HCT116 (cell line): ENCODE results near the gene CIRBP. TPM values are rescaled to one million over a fixed set of nuclear protein-coding genes. Genes with fewer than 3 reads are reported as not detected.

Experiments used
- ATAC-seq: fragments of 200-7000 bp; cut with Tn5 transposase; 2 replicates; pipeline ENCODE4 v1.9.1; 2020; ENCODE audit warnings: mild to moderate bottlenecking, moderate library complexity
- BruUV-seq: library from RNA; stranded (reverse); fragments of 400-500 nt; replicated peaks from 2 replicates; lab custom pipeline; 2021; lab: Mats Ljungman, UMichigan
- CTCF ChIA-PET: fragments of 300-600 bp; sonication (Branson Sonifier 250); formaldehyde crosslinking; loops from one replicate; lab custom pipeline; 2021; ENCODE audit warnings: antibody characterized with exemption; lab: Charles Lee
- POLR2A ChIA-PET: fragments of 300-600, 350-600 bp; sonication (Branson Sonifier 250); formaldehyde crosslinking; loops from one replicate; lab custom pipeline; 2021; ENCODE audit warnings: antibody characterized with exemption; lab: Charles Lee
- RAD21 ChIA-PET, 2 experiments: fragments of 300-600 bp; sonication (Branson Sonifier 250); formaldehyde crosslinking; loops; one replicate each; lab custom pipeline; 2023; ENCODE audit warnings: low total read pairs in 2 of 2; ENCODE audit not compliant: uncharacterized antibody in 2 of 2, unreplicated experiment in 2 of 2, low non-redundant PET in 1 of 2; lab: Charles Lee
- DNase-seq: peaks from one replicate; pipeline ENCODE4 v3.0.0-alpha.2; 2010; ENCODE audit warnings: low read depth, low spot score
- H2AFZ ChIP-seq: fragments of 200-600 bp; shearing (Covaris generic), sonication (generic); 2 replicates; pipeline ENCODE4 v1.6.1; 2017; ENCODE audit warnings: low read depth, mixed run types, mixed read lengths, antibody characterized with exemption, low read length; ENCODE audit not compliant: poor library complexity, severe bottlenecking
- H3K27ac ChIP-seq: 2 replicates; pipeline ENCODE4 v1.5.1; 2012; ENCODE audit warnings: low read depth, low read length
- H3K27me3 ChIP-seq: fragments of 200-600 bp; sonication (generic); 2 replicates; pipeline ENCODE4 v1.6.1; 2016; ENCODE audit warnings: mixed run types, low read length, mixed read lengths; ENCODE audit not compliant: insufficient read depth
- H3K36me3 ChIP-seq, 2 experiments: fragments of 200-500 bp in 1 of 2; fragments of 200-600 bp in 1 of 2; sonication (Bioruptor generic) in 1 of 2; sonication (generic) in 1 of 2; 2 replicates each; pipeline versions ENCODE4 v1.5.1 to v1.6.1; 2014 to 2016; ENCODE audit warnings: low read length in 2 of 2, inconsistent platforms in 1 of 2, mixed read lengths in 1 of 2, mixed run types in 1 of 2; ENCODE audit not compliant: insufficient read depth in 2 of 2, control insufficient read depth in 1 of 2
- H3K4me1 ChIP-seq, 2 experiments: fragments of 200-600 bp in 1 of 2; sonication (generic) in 1 of 2; 2 replicates each; pipeline versions ENCODE4 v1.5.1 to v1.6.1; 2012 to 2017; ENCODE audit warnings: low read length in 2 of 2, inconsistent platforms in 1 of 2, mild to moderate bottlenecking in 1 of 2, mixed read lengths in 1 of 2, mixed run types in 1 of 2, moderate library complexity in 1 of 2; ENCODE audit not compliant: insufficient read depth in 2 of 2, control insufficient read depth in 1 of 2
- H3K4me2 ChIP-seq: fragments of 200-600 bp; sonication (generic); 2 replicates; pipeline ENCODE4 v1.6.1; 2017; ENCODE audit warnings: mixed run types, low read length, mixed read lengths
- H3K4me3 ChIP-seq, 2 experiments: fragments of 200-600 bp in 1 of 2; sonication (generic) in 1 of 2; replicated peaks in 1 of 2; 2 replicates each; pipeline ENCODE4 v1.5.1; 2011 to 2016; ENCODE audit warnings: low read length in 2 of 2, control low read depth in 1 of 2, low read depth in 1 of 2, mild to moderate bottlenecking in 1 of 2, mixed read lengths in 1 of 2, mixed run types in 1 of 2
- H3K79me2 ChIP-seq: fragments of 200-600 bp; sonication (generic); 2 replicates; pipeline ENCODE4 v1.6.1; 2017; ENCODE audit warnings: mild to moderate bottlenecking, mixed run types, low read length, moderate library complexity, mixed read lengths; ENCODE audit not compliant: insufficient read depth
- H3K9ac ChIP-seq: fragments of 200-600 bp; sonication (generic); 2 replicates; pipeline ENCODE4 v1.6.1; 2016; ENCODE audit warnings: low read length, mixed read lengths
- H3K9me2 ChIP-seq: fragments of 200-600 bp; sonication (generic), shearing (Covaris generic); 2 replicates; pipeline ENCODE4 v1.6.1; 2017; ENCODE audit warnings: mixed run types, mild to moderate bottlenecking, moderate library complexity; ENCODE audit not compliant: insufficient read depth
- H3K9me3 ChIP-seq, 2 experiments: fragments of 200-500 bp in 1 of 2; fragments of 200-600 bp in 1 of 2; sonication (Bioruptor generic) in 1 of 2; sonication (generic) in 1 of 2; 2 replicates each; pipeline ENCODE4 v1.6.1; 2014 to 2017; ENCODE audit warnings: low read length in 2 of 2, mixed read lengths in 2 of 2, inconsistent platforms in 1 of 2, low read depth in 1 of 2, mild to moderate bottlenecking in 1 of 2, mixed run types in 1 of 2, moderate library complexity in 1 of 2; ENCODE audit not compliant: control insufficient read depth in 1 of 2, insufficient read depth in 1 of 2
- H4K20me1 ChIP-seq: fragments of 200-600 bp; sonication (generic), shearing (Covaris generic); 2 replicates; pipeline ENCODE4 v1.6.1; 2017; ENCODE audit warnings: mixed run types, mild to moderate bottlenecking, moderate library complexity; ENCODE audit not compliant: insufficient read depth
- ATF3 ChIP-seq: IDR thresholded peaks from 2 replicates; pipeline ENCODE4 v1.6.1; 2012
- CBX3 ChIP-seq: IDR thresholded peaks from 2 replicates; pipeline ENCODE4 v1.6.1; 2012; ENCODE audit warnings: low read depth
- CEBPB ChIP-seq: IDR thresholded peaks from 2 replicates; pipeline ENCODE4 v1.6.1; 2012; ENCODE audit warnings: low read depth
- ELF1 ChIP-seq: IDR thresholded peaks from 2 replicates; pipeline ENCODE4 v1.6.1; 2012; ENCODE audit warnings: low read depth, borderline replicate concordance
- EZH2phosphoT487 ChIP-seq: fragments of 200-600 bp; IDR thresholded peaks from 2 replicates; pipeline ENCODE4 v1.6.1; 2018; ENCODE audit warnings: antibody characterized with exemption, borderline replicate concordance
- FOSL1 ChIP-seq: IDR thresholded peaks from 2 replicates; pipeline ENCODE4 v1.6.1; 2012; ENCODE audit warnings: low read depth
- JUND ChIP-seq: IDR thresholded peaks from 2 replicates; pipeline ENCODE4 v1.6.1; 2012
- POLR2AphosphoS5 ChIP-seq: IDR thresholded peaks from 2 replicates; pipeline ENCODE4 v1.6.1; 2011; ENCODE audit warnings: mild to moderate bottlenecking, low read depth, low read length, moderate library complexity
- RAD21 ChIP-seq: IDR thresholded peaks from 2 replicates; pipeline ENCODE4 v1.6.1; 2012; ENCODE audit warnings: low read depth, mild to moderate bottlenecking
- REST ChIP-seq: IDR thresholded peaks from 2 replicates; pipeline ENCODE4 v1.6.1; 2012; ENCODE audit warnings: low read depth
- SIN3A ChIP-seq: IDR thresholded peaks from 2 replicates; pipeline ENCODE4 v1.6.1; 2012; ENCODE audit warnings: low read depth
- SP1 ChIP-seq: IDR thresholded peaks from 2 replicates; pipeline ENCODE4 v1.6.1; 2012; ENCODE audit warnings: low read depth
- SRF ChIP-seq: IDR thresholded peaks from 2 replicates; pipeline ENCODE4 v1.6.1; 2012; ENCODE audit warnings: low read depth
- TCF7L2 ChIP-seq: IDR thresholded peaks from 2 replicates; pipeline ENCODE4 v1.7.0; 2011; ENCODE audit warnings: borderline replicate concordance, inconsistent platforms; ENCODE audit not compliant: insufficient read depth, insufficient read length; ENCODE audit errors: extremely low read depth
- ZFX ChIP-seq: fragments of 450-650 bp; IDR thresholded peaks from 2 replicates; pipeline ENCODE4 v1.6.1; 2017
- intact Hi-C: fragments of 100-400 bp; cut with micrococcal nuclease; formaldehyde crosslinking; loops from 2 replicates; pipeline ENCODE4 v1.10.0; 2022
- total RNA-seq: library from RNA; stranded (reverse); gene quantifications from one replicate; pipeline ENCODE4 v1.2.1, GENCODE V29; 2021; ENCODE audit not compliant: unreplicated experiment
- TF ChIP-seq, protein P1 (sequence below), 3 experiments: fragments of 200-600 bp in 1 of 3; sonication (generic) in 1 of 3; IDR thresholded peaks in 2 of 3; conservative IDR thresholded peaks in 1 of 3; 2 replicates each; pipeline ENCODE4 v1.5.1; 2012 to 2017; ENCODE audit warnings: low read depth in 2 of 3, low read length in 2 of 3, antibody characterized with exemption in 1 of 3, borderline replicate concordance in 1 of 3, control low read depth in 1 of 3, mild to moderate bottlenecking in 1 of 3, mixed read lengths in 1 of 3, mixed run types in 1 of 3, moderate library complexity in 1 of 3; ENCODE audit not compliant: insufficient read depth in 1 of 3
- TF ChIP-seq, protein P2 (sequence below): IDR thresholded peaks from 2 replicates; pipeline ENCODE4 v1.6.1; 2011; ENCODE audit warnings: mild to moderate bottlenecking, low read length, moderate library complexity; ENCODE audit not compliant: insufficient replicate concordance; ENCODE audit errors: extremely low read depth

CIRBP gene
- total RNA-seq, 1 experiment from 2014 or later = 276 TPM

DNA sequence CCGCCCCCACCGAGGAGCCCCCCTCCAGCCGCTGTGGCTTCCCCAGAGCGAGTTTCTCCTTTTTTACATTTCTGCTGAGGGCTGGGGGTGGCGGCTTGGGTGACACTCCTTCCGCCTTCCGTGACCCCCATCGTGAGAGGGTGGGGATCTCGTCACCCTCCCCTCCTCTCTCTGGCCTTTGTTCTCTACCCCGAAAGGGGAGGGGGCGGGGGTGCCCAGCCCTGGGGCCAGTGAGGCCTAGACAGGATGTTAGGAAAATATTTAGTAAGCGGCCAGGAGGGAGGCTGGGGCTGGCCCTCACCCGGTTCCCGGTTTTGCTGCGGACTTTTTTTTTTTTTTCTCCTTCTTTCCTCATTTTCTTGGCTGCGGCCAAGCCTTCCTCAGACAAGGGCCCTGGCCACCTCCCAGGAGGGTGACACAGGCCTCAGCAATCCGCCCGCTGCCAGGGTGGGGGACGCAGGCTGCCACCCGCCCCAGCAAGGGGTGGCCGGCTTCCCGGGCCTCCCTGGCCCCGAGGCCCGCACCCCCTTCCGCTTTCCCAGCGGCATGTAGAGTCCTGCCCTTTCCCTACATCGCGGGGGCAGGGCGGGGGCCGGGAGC is 16.8 kb upstream of the CIRBP start:
- Histone ChIP-seq H4K20me1 (peaks cover 3% of the 10 kb centered on the region; the same call in 1 of the 2 replicates), H3K9me3 (no peaks in the 10 kb centered on the region), H3K4me3 (peak overlapping the region; percentile 68 to 74), H3K27ac (peak overlapping the region; percentile 99), H2AFZ (no peak overlapping the region), H3K27me3 (no peaks in the 10 kb centered on the region), H3K36me3 (peaks cover 25 to 48% of the 10 kb centered on the region in 2 experiments), H3K9me2 (no peaks in the 10 kb centered on the region), H3K79me2 (peaks cover 70% of the 10 kb centered on the region), H3K4me2 (peak overlapping the region; percentile 99), H3K9ac (peak overlapping the region; percentile 91), H3K4me1 (peaks cover 21 to 72% of the 10 kb centered on the region in 2 experiments)
- ChIA-PET RAD21 (interaction anchor here (0.9 to 1.5 kb wide), 6 partner anchors 7 to 17 kb away, joined by 3 to 12 read pairs (median 6); partner anchors contain the start of gene CIRBP (in 1 of the 2)), POLR2A (interaction anchor here (0.7 to 3.5 kb wide), 6 partner anchors 8 to 49 kb away, joined by 3 to 40 read pairs (median 7); partner anchors contain the start of gene CIRBP), CTCF (interaction anchor here (1.4 to 2.3 kb wide), 2 partner anchors 8 to 14 kb away, joined by 13 to 16 read pairs; no protein-coding TSS in a partner anchor)
- peak; percentile 3; the same call in 1 of the 2 replicates for ATAC-seq
- DNase-seq = no peak
- intact Hi-C loops = no loop called here
- BruUV-seq = no TSS peak
- TF ChIP-seq CBX3 (no peak), ATF3 (no peak), TCF7L2 (peak; percentile 92), SRF (no peak), ELF1 (no peak), JUND (peak; percentile 46; the same call in 1 of the 2 replicates), RAD21 (no peak), SIN3A (peak; percentile 23; the same call in 1 of the 2 replicates), REST (no peak), ZFX (peak; percentile 11; the same call in 1 of the 2 replicates), POLR2AphosphoS5 (peak; percentile 42), FOSL1 (no peak; the same call in 1 of the 2 replicates), SP1 (peak; percentile 36), EZH2phosphoT487 (no peak), CEBPB (no peak)
- TF ChIP-seq, protein P1, sequence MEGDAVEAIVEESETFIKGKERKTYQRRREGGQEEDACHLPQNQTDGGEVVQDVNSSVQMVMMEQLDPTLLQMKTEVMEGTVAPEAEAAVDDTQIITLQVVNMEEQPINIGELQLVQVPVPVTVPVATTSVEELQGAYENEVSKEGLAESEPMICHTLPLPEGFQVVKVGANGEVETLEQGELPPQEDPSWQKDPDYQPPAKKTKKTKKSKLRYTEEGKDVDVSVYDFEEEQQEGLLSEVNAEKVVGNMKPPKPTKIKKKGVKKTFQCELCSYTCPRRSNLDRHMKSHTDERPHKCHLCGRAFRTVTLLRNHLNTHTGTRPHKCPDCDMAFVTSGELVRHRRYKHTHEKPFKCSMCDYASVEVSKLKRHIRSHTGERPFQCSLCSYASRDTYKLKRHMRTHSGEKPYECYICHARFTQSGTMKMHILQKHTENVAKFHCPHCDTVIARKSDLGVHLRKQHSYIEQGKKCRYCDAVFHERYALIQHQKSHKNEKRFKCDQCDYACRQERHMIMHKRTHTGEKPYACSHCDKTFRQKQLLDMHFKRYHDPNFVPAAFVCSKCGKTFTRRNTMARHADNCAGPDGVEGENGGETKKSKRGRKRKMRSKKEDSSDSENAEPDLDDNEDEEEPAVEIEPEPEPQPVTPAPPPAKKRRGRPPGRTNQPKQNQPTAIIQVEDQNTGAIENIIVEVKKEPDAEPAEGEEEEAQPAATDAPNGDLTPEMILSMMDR (IDR thresholded peaks at IDR 0.05 in 2 of 3, conservative IDR thresholded peaks at IDR 0.05 in 1 of 3; ENCODE audit: borderline replicate concordance in 1 of 3, insufficient read depth in 1 of 3, low read depth in 2 of 3, low read length in 2 of 3) = no peak
- TF ChIP-seq, protein P2, sequence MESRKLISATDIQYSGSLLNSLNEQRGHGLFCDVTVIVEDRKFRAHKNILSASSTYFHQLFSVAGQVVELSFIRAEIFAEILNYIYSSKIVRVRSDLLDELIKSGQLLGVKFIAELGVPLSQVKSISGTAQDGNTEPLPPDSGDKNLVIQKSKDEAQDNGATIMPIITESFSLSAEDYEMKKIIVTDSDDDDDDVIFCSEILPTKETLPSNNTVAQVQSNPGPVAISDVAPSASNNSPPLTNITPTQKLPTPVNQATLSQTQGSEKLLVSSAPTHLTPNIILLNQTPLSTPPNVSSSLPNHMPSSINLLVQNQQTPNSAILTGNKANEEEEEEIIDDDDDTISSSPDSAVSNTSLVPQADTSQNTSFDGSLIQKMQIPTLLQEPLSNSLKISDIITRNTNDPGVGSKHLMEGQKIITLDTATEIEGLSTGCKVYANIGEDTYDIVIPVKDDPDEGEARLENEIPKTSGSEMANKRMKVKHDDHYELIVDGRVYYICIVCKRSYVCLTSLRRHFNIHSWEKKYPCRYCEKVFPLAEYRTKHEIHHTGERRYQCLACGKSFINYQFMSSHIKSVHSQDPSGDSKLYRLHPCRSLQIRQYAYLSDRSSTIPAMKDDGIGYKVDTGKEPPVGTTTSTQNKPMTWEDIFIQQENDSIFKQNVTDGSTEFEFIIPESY = no peak
